Muscle layer of colon (tissue), 2 donors: ENCODE results near the gene CD48.

Experiments used
- H3K27ac ChIP-seq: one replicate; pipeline ENCODE4 v1.7.0; 2013; ENCODE audit warnings: low read depth, mild to moderate bottlenecking, low read length, moderate library complexity
- H3K27me3 ChIP-seq, 2 donors: one replicate each; pipeline ENCODE4 v1.7.0; 2013; ENCODE audit warnings: low read length in 2 of 2, mild to moderate bottlenecking in 2 of 2; ENCODE audit not compliant: insufficient read depth in 2 of 2, control insufficient read depth in 1 of 2
- H3K36me3 ChIP-seq: one replicate; pipeline ENCODE4 v1.7.0; 2013; ENCODE audit warnings: mild to moderate bottlenecking, low read length; ENCODE audit not compliant: insufficient read depth
- H3K4me1 ChIP-seq: one replicate; pipeline ENCODE4 v1.7.0; 2013; ENCODE audit warnings: mild to moderate bottlenecking, low read length; ENCODE audit not compliant: insufficient read depth
- H3K4me3 ChIP-seq, 2 donors: one replicate each; pipeline ENCODE4 v1.7.0; 2013; ENCODE audit warnings: low read length in 2 of 2, low read depth in 1 of 2, mild to moderate bottlenecking in 1 of 2, moderate library complexity in 1 of 2
- H3K9ac ChIP-seq: one replicate; pipeline ENCODE4 v1.7.0; 2013; ENCODE audit warnings: low read length
- H3K9me3 ChIP-seq: one replicate; pipeline ENCODE4 v1.7.0; 2013; ENCODE audit warnings: mild to moderate bottlenecking, low read length
- donor health status: abdominal sarcoma.
- donor health status: Adenocarcinoma of cecum.

Gene CD48

DNA sequence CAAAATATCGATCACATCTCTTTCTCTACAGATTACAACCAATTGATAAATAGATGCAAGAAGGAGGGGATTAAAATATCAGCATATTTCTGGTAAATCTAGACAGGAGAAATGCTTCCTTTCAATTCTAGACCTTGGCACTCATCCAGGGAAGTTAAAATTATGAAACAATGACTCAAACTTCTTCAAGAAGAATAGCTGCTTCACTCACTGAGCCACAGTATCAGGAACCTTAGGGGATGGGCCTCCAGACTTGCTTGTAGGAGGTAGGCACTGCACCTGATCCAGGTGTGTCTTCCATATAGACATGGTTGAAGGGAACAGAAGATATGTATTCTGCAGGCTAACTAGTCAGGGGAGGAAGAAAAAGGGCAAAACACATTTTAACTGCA lies 37.3 kb upstream of the CD48 start:
- Histone ChIP-seq H3K36me3 (no peaks in the 10 kb centered on the region), H3K27me3 (no peaks in the 10 kb centered on the region), H3K27ac (no peak overlapping the region), H3K9me3 (no peaks in the 10 kb centered on the region), H3K9ac (no peak overlapping the region), H3K4me3 (no peak overlapping the region), H3K4me1 (no peaks in the 10 kb centered on the region)

- Histone ChIP-seq H3K4me1 (no peaks in the 10 kb centered on the region), H3K9me3 (no peaks in the 10 kb centered on the region), H3K4me3 (no peak overlapping the region), H3K27ac (no peak overlapping the region), H3K27me3 (no peaks in the 10 kb centered on the region), H3K36me3 (no peaks in the 10 kb centered on the region), H3K9ac (no peak overlapping the region)
Measured at GRCh38 chr1:160748181-160748877, 36.7 kb upstream of the CD48 start.

DNA sequence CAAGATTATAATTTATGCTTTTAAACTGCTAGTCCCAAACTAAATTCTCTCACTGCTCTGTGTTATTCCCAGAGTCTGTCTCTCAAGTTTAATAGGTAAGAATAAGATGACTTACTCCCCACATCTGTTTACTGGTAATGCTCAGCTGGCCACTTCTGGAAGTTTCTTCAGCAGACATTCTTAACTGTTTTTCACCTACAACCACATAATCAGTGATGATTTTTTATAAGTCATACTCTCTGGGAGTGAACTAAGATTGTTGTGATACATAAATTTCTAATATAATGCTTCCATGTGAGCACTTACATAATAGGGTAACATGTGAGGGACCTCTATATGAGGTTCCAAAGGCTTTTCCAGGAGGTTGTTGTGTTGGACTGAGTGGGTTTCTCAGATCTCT lies 36.1 kb upstream of the CD48 start:
- Histone ChIP-seq H3K9me3 (no peaks in the 10 kb centered on the region), H3K4me1 (no peaks in the 10 kb centered on the region), H3K4me3 (no peak overlapping the region), H3K36me3 (no peaks in the 10 kb centered on the region), H3K27me3 (no peaks in the 10 kb centered on the region), H3K27ac (no peak overlapping the region), H3K9ac (no peak overlapping the region)

GRCh38 chr1:160746836-160747500 lies 35.3 kb upstream of the CD48 start:
- Histone ChIP-seq H3K27me3 (no peaks in the 10 kb centered on the region), H3K9me3 (no peaks in the 10 kb centered on the region), H3K36me3 (no peaks in the 10 kb centered on the region), H3K27ac (no peak overlapping the region), H3K4me1 (no peaks in the 10 kb centered on the region), H3K9ac (no peak overlapping the region), H3K4me3 (no peak overlapping the region)

- Histone ChIP-seq H3K9me3 (no peaks in the 10 kb centered on the region), H3K36me3 (no peaks in the 10 kb centered on the region), H3K27me3 (no peaks in the 10 kb centered on the region), H3K9ac (no peak overlapping the region), H3K27ac (no peak overlapping the region), H3K4me1 (no peaks in the 10 kb centered on the region), H3K4me3 (no peak overlapping the region)
Measured at GRCh38 chr1:160745551-160745950, 33.9 kb upstream of the CD48 start.

DNA sequence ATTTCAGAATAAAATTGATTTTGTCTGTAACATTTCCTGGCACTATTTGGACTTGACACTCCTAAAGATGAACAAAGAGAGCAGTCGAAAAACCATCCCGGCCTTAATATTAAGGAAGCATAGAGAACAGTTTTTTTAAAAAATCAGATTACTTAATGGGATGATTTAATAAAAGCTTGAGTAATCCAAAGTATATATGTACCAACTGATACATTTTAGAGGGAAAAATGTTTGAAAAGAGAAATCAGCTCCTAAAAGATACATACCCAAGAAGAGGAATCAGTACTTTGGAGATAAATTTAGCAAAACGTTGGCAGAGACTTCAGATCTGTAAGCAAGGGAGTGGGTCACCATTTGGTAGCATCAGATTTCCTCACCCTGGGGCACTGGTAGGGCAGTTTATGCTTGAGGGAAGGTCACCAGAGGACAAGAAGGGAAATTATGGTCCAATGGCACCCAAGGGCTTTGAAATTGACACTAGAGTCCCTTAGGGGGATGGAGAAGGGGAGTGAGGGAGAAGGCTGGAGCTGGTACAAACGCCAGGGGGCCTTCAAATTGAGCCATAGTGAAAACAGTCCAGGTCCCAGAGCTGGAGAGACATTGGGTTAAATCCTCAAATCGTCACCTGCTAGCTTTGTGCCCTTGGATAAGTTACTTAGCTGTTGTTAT lies 33.4 kb upstream of the CD48 start:
- no peak overlapping the region for H3K4me3 ChIP-seq
- H3K27me3 ChIP-seq: no peaks in the 10 kb centered on the region
- H3K27ac ChIP-seq: no peak overlapping the region
- no peaks in the 10 kb centered on the region for H3K4me1 ChIP-seq
- no peaks in the 10 kb centered on the region for H3K36me3 ChIP-seq
- no peak overlapping the region for H3K9ac ChIP-seq
- H3K9me3 ChIP-seq: no peaks in the 10 kb centered on the region

- no peaks in the 10 kb centered on the region for H3K4me1 ChIP-seq
- no peaks in the 10 kb centered on the region for H3K27me3 ChIP-seq
- H3K36me3 ChIP-seq: no peaks in the 10 kb centered on the region
- no peak overlapping the region for H3K4me3 ChIP-seq
- no peak overlapping the region for H3K27ac ChIP-seq
- no peak overlapping the region for H3K9ac ChIP-seq
- H3K9me3 ChIP-seq: no peaks in the 10 kb centered on the region
Measured at GRCh38 chr1:160744199-160744851, 32.7 kb upstream of the CD48 start.

DNA sequence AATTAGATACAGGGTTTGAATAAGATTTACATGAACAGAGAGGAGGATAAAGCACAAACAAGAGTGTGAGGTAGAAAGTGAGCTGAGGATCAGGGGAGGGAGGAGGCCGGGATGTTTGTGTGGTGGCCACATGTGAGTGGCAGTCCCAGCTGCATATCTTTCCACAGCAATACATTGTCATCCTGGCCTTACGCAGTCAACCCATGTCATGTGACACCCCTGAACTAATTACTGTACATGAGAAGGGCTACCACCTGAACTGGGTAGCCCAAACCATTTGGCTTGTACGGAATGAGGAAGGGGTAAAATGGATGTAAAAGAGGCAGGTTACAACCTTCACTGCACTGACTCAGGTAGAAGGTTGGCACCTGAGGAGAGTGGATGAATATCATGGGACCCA lies 31.6 kb upstream of the CD48 start:
- Histone ChIP-seq H3K36me3 (no peaks in the 10 kb centered on the region), H3K9me3 (no peaks in the 10 kb centered on the region), H3K4me3 (no peak overlapping the region), H3K27me3 (no peaks in the 10 kb centered on the region), H3K4me1 (no peaks in the 10 kb centered on the region), H3K27ac (no peak overlapping the region), H3K9ac (no peak overlapping the region)

DNA sequence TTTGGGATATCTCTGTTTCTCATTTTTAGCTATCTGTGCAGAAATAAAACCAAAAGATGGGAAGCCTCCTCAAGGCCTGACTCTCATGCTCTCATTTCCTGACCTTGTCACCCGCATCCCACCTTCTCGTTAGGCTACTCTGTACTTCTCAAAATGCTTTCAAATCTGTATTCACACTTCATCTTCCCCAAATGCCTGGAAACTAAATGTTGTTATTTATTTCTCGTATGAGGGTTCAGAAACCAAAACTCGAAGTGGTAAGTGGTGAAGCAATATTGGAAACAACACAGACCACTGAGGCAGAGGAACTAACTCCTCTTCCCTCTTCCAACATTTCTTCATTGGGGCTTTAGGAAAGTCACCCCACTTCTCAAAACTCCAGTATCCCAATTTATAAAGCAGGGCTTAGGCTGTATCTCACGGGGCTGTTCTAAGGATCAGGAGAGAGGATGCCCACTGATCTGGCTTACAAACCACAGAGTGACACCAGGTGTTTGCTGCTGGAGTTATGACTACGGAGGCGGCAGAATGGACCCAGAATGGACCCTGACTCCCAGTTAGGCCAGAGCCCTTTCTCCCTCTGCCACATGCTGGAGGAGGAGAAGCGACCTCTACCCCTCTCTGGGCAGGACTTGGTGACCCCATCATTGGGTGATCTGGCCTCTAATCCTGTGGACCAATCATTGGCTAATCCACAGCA lies 31.0 kb upstream of the CD48 start:
- H3K27ac ChIP-seq: no peak overlapping the region
- H3K27me3 ChIP-seq: no peaks in the 10 kb centered on the region
- no peaks in the 10 kb centered on the region for H3K9me3 ChIP-seq
- no peaks in the 10 kb centered on the region for H3K4me1 ChIP-seq
- no peak overlapping the region for H3K9ac ChIP-seq
- H3K36me3 ChIP-seq: no peaks in the 10 kb centered on the region
- H3K4me3 ChIP-seq: no peak overlapping the region

GRCh38 chr1:160741612-160742348 lies 30.2 kb upstream of the CD48 start:
- Histone ChIP-seq H3K9me3 (no peaks in the 10 kb centered on the region), H3K36me3 (no peaks in the 10 kb centered on the region), H3K4me3 (no peak overlapping the region), H3K4me1 (no peaks in the 10 kb centered on the region), H3K27me3 (no peaks in the 10 kb centered on the region), H3K27ac (no peak overlapping the region), H3K9ac (no peak overlapping the region)
